SU-DHL-6 (cell line): ENCODE data around the gene ASTN2.

Experiments used
- CTCF ChIP-seq: fragments of 200-600 bp; sonication (generic); IDR thresholded peaks from one replicate; pipeline ENCODE4 v1.5.1; 2017; ENCODE audit warnings: antibody characterized with exemption, mild to moderate bottlenecking, low read length, moderate library complexity; ENCODE audit not compliant: insufficient read depth, poor library complexity, severe bottlenecking
- EZH2phosphoT487 ChIP-seq: fragments of 200-600 bp; sonication (generic), shearing (Covaris generic); conservative IDR thresholded peaks from 2 replicates; pipeline ENCODE4 v1.6.1; 2018; ENCODE audit warnings: mild to moderate bottlenecking, antibody characterized with exemption, low read length, moderate library complexity, mixed read lengths

GRCh38 chr9:116628716-116629115 lies 786.1 kb downstream of the ASTN2 start:
- TF ChIP-seq CTCF = no peak
- no peak for TF ChIP-seq EZH2phosphoT487
